Tibial nerve (tissue), 4 donors: Measurements from ENCODE around the gene TLX1.

Source experiments
- CTCF ChIP-seq, 5 experiments: fragments of 200-600 bp in 3 of 5; fragments of 450-650 bp in 2 of 5; sonication (generic) in 3 of 5; IDR thresholded peaks; one replicate each; pipeline ENCODE4 v1.5.1; 2016 to 2019; ENCODE audit warnings: antibody characterized with exemption in 5 of 5, mild to moderate bottlenecking in 3 of 5, moderate library complexity in 2 of 5
- EP300 ChIP-seq, 2 donors: sonication (generic); formaldehyde crosslinking; IDR thresholded peaks; one replicate each; pipeline ENCODE4 v1.6.1; 2017; ENCODE audit warnings: antibody characterized with exemption in 2 of 2, mild to moderate bottlenecking in 1 of 2
- POLR2A ChIP-seq, 2 donors: fragments of 450-650 bp; IDR thresholded peaks; one replicate each; pipeline ENCODE4 v1.6.1; 2017; ENCODE audit warnings: antibody characterized with exemption in 2 of 2, mild to moderate bottlenecking in 2 of 2, moderate library complexity in 2 of 2

DNA sequence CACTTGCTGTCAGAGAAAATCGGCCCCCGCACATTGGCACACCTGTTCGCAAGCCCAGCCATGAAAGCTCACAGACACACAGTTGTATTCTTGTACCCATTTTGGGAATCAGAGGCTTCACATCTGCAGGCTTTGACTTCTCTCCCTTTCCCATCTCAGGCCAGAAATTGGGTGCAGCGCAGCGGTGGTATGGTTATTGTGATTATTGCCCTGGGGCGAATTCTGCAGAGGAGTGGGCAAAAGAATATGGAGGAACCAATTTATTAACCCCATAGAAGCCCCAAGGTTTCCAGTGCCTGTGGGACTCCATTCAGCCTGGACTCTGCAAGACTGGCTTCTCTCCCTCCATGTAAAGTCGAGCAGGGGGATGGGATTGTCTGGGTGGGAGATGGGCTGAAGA is 14.0 kb downstream of the TLX1 start:
- TF ChIP-seq POLR2A (IDR thresholded peaks at IDR 0.05) (no peak), CTCF (IDR thresholded peaks at IDR 0.05) (no peak), EP300 (IDR thresholded peaks at IDR 0.05) (no peak)
